GM19099 (cell line): ENCODE measurements around the gene NOC4L.

Source experiments
- POLR2A ChIP-seq: IDR thresholded peaks from 3 replicates; pipeline ENCODE4 v1.6.1; 2011; ENCODE audit warnings: low read depth; ENCODE audit not compliant: insufficient read length; ENCODE audit errors: extremely low read depth

The NOC4L gene

GRCh38 chr12:132175496-132176384 is 31.5 kb downstream of the NOC4L start:
- no peak for TF ChIP-seq POLR2A

GRCh38 chr12:132176385-132176919 is 32.2 kb downstream of the NOC4L start:
- TF ChIP-seq POLR2A = no peak

GRCh38 chr12:132176920-132177551 is 32.8 kb downstream of the NOC4L start:
- no peak for TF ChIP-seq POLR2A

- TF ChIP-seq POLR2A = no peak
Observed at GRCh38 chr12:132178316-132178715, 34.1 kb downstream of the NOC4L start.

GRCh38 chr12:132178801-132179401 is 34.6 kb downstream of the NOC4L start:
- no peak for TF ChIP-seq POLR2A

- TF ChIP-seq POLR2A = no peak
Observed at GRCh38 chr12:132179431-132180362, 35.4 kb downstream of the NOC4L start.

DNA sequence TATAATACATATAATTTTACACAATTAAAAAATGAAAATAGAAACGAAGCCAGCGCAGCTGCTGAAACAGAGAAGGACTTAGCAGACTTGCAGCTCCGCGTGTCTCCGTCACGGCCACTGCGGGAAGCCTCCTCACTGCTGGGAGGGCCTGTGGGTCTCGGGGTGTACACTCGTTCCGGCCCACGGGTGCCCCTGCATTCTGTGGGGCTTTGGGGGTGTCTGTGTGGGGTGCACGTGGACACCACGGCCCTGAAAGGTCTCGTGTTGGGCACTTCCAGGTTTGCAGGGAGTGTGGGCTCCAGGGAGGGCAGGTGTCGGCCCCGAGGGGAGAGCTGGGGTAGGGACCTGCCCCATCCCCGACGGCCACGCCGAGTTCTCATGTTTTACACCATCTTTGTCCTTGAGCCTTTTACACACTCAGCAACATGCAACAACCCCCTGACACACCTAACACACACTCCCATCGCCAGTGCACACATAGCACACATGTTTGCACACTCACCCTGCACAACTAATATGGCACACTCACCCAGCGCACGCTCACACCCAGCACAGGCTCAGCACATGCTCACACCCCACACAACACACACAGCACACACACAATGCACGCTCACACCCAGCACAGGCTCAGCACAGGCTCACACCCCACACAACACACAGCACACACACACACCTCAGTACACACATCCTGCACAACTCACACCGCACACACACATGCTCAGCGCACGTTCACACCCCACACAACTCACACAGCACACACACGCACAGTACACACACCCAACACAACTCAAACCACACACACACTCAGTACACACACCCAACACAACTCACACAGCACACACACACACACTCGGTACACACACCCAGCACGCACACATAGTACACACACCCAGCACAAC is 36.6 kb downstream of the NOC4L start:
- no peak for TF ChIP-seq POLR2A

- no peak for TF ChIP-seq POLR2A
Observed at GRCh38 chr12:132181570-132182200, 37.4 kb downstream of the NOC4L start.

DNA sequence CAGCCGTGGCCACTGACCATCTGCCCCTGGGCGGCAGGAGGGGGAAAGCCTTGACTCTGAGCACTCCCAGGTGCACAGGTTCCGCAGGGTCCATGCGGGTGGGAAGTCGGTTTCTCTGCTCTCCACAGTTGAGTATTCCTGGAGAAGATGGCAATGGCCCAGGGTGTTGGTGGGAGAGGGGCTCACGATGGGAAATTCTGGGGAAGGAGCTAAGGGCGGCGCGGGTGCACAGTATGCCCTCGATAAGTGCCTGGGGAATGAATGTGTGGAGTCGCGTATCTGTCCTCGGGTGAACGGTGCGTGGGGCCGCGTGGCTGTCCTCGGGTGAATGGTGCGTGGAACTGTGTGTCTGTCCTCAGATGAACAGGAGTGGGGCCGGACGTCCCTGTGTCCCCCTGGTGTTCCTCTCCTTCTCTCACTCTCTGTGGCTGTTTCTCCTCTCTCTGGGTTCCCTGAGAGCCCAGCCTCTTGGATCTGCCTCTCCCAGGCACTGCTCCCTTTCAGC is 38.0 kb downstream of the NOC4L start:
- no peak for TF ChIP-seq POLR2A

- no peak for TF ChIP-seq POLR2A
Observed at GRCh38 chr12:132182711-132183365, 38.6 kb downstream of the NOC4L start.

DNA sequence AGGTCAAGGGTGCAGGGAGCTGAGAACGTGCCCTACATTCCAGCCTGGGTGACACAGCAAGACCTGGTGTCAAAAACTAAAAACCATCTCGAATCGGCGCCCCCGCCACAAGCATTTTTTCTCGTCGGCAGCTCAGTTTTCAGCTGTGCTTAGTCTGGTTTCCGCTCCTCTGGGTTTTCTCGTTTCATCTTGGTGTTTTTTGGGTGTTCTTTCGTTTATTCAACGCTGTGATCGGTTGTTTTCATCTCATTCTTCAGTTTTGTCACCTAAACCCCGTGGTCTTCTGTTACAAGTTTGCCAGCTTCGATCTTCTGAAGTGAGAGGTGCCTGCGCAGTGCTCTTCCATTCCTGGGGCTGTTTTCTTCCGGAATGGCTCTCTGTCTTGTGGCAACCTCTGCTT is 41.4 kb downstream of the NOC4L start:
- no peak for TF ChIP-seq POLR2A

GRCh38 chr12:132186208-132186856 is 42.1 kb downstream of the NOC4L start:
- TF ChIP-seq POLR2A = no peak
